A673 (cell line): ENCODE measurements around the gene RPL35A. TPM values are rescaled to one million over a fixed set of nuclear protein-coding genes. Genes with fewer than 3 reads are reported as not detected.
"Not testable (repeated sequence)": the region's sequence is repeated elsewhere in the genome, so short reads cannot be mapped to it uniquely, and the experiment has no call there.

Experiments used
- BruUV-seq: library from RNA; stranded (reverse); fragments of 400-500 nt; replicated peaks from 2 replicates; lab custom pipeline; 2021; lab: Mats Ljungman, UMichigan
- CTCF ChIA-PET: fragments of 300-600 bp; sonication (Branson Sonifier 250); formaldehyde crosslinking; loops from one replicate; lab custom pipeline; 2022; ENCODE audit warnings: antibody characterized with exemption; lab: Charles Lee
- POLR2A ChIA-PET: fragments of 300-600 bp; sonication (Branson Sonifier 250); formaldehyde crosslinking; loops from one replicate; lab custom pipeline; 2022; ENCODE audit warnings: antibody characterized with exemption; ENCODE audit not compliant: low non-redundant PET; lab: Charles Lee
- DNase-seq: peaks from one replicate; pipeline ENCODE4 v3.0.0-alpha.2; 2015; ENCODE audit warnings: low spot score
- H3K27ac ChIP-seq: fragments of 200-600 bp; sonication (generic); 2 replicates; pipeline ENCODE4 v1.5.1; 2016; ENCODE audit warnings: mixed run types, low read depth, mild to moderate bottlenecking, mixed read lengths, antibody characterized with exemption, low read length; ENCODE audit not compliant: poor library complexity, severe bottlenecking
- H3K27me3 ChIP-seq: fragments of 200-600 bp; sonication (generic); replicated peaks from 2 replicates; pipeline ENCODE4 v1.6.1; 2017; ENCODE audit warnings: mixed run types, low read depth, mild to moderate bottlenecking, mixed read lengths, antibody characterized with exemption, low read length; ENCODE audit not compliant: insufficient read depth, poor library complexity
- H3K36me3 ChIP-seq: fragments of 200-600 bp; sonication (generic); 2 replicates; pipeline ENCODE4 v1.6.1; 2016; ENCODE audit warnings: mixed run types, mild to moderate bottlenecking, mixed read lengths, antibody characterized with exemption, low read length; ENCODE audit not compliant: insufficient read depth, poor library complexity, severe bottlenecking
- H3K4me1 ChIP-seq: fragments of 200-600 bp; sonication (generic); 2 replicates; pipeline ENCODE4 v1.6.1; 2017; ENCODE audit warnings: mixed run types, mild to moderate bottlenecking, mixed read lengths, antibody characterized with exemption, low read length; ENCODE audit not compliant: insufficient read depth, poor library complexity, severe bottlenecking
- H3K4me3 ChIP-seq: fragments of 200-600 bp; sonication (generic); 2 replicates; pipeline ENCODE4 v1.5.1; 2016; ENCODE audit warnings: low read depth, mixed run types, mild to moderate bottlenecking, mixed read lengths, low read length; ENCODE audit not compliant: poor library complexity, severe bottlenecking
- H3K9me3 ChIP-seq: fragments of 200-600 bp; sonication (generic); 2 replicates; pipeline ENCODE4 v1.6.1; 2016; ENCODE audit warnings: mixed run types, low read depth, mild to moderate bottlenecking, mixed read lengths, antibody characterized with exemption, low read length; ENCODE audit not compliant: poor library complexity, severe bottlenecking
- CTCF ChIP-seq: fragments of 300-800, 200-600 bp; sonication (generic); conservative IDR thresholded peaks from 2 replicates; pipeline ENCODE4 v1.5.1; 2017; ENCODE audit warnings: low read depth, mild to moderate bottlenecking, antibody characterized with exemption, low read length, moderate library complexity, mixed read lengths
- EZH2 ChIP-seq: fragments of 200-600 bp; sonication (generic); IDR thresholded peaks from 2 replicates; pipeline ENCODE4 v1.6.1; 2017; ENCODE audit warnings: borderline replicate concordance, low read depth, mild to moderate bottlenecking, mixed read lengths, antibody characterized with exemption, low read length; ENCODE audit not compliant: poor library complexity, severe bottlenecking
- intact Hi-C: fragments of 100-400 bp; cut with micrococcal nuclease; formaldehyde crosslinking; loops from one replicate; pipeline ENCODE4 v1.10.0; 2022; ENCODE audit not compliant: unreplicated experiment
- total RNA-seq: library from RNA; stranded (reverse); gene quantifications from 2 replicates; pipeline ENCODE4 v1.2.3, GENCODE V29; 2021

RPL35A gene
- total RNA-seq, 1 experiment from 2014 or later: 1,102 TPM

GRCh38 chr3:197906023-197906849 lies 43.8 kb upstream of the RPL35A start:
- no peaks in the 10 kb centered on the region for H3K9me3 ChIP-seq
- peak; percentile 89 for DNase-seq
- no TSS peak for BruUV-seq
- intact Hi-C loops: loop anchor here (5.0 kb wide), 2 partner anchors 36 to 181 kb away; no protein-coding TSS in a partner anchor
- H3K4me3 ChIP-seq: no peak overlapping the region
- ChIA-PET POLR2A (interaction anchor here (0.5 kb wide), 1 partner anchor 53 kb away, joined by 4 read pairs; no protein-coding TSS in a partner anchor), CTCF (interaction anchor here (0.5 to 1.5 kb wide), 8 partner anchors 9 to 174 kb away, joined by 3 to 7 read pairs (median 4); no protein-coding TSS in a partner anchor)
- no peaks in the 10 kb centered on the region for H3K36me3 ChIP-seq
- H3K27me3 ChIP-seq: no peaks in the 10 kb centered on the region
- no peak overlapping the region for H3K27ac ChIP-seq
- H3K4me1 ChIP-seq: no peaks in the 10 kb centered on the region
- TF ChIP-seq CTCF: peak; percentile 94
- no peak for TF ChIP-seq EZH2

DNA sequence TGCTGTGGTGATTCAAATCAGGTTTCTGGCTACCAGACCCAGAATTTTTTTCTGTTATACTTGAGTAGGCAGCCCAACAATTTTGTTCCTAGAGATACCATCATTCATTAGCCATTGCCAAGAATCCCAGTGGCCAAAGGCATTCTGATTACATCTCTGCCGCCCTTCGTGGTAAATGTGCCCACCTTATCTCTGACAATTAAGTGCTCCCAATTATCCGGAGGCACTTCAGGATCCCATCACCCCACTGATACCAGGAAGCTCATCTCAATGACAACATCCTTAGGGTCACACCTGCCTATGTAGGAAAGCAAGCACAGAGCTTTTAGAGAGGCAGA lies 43.2 kb upstream of the RPL35A start:
- Histone ChIP-seq H3K9me3 (no peaks in the 10 kb centered on the region), H3K36me3 (no peaks in the 10 kb centered on the region), H3K4me3 (no peak overlapping the region), H3K27ac (no peak overlapping the region), H3K4me1 (no peaks in the 10 kb centered on the region), H3K27me3 (no peaks in the 10 kb centered on the region)
- no TSS peak for BruUV-seq
- no peak for DNase-seq
- ChIA-PET POLR2A (interaction anchor here (0.5 kb wide), 1 partner anchor 52 kb away, joined by 4 read pairs; no protein-coding TSS in a partner anchor), CTCF (interaction anchor here (0.6 to 0.9 kb wide), 2 partner anchors 36 to 58 kb away, joined by 3 to 4 read pairs; no protein-coding TSS in a partner anchor)
- TF ChIP-seq EZH2 (no peak), CTCF (no peak)
- intact Hi-C loops: loop anchor here (5.0 kb wide), 2 partner anchors 35 to 180 kb away; no protein-coding TSS in a partner anchor

DNA sequence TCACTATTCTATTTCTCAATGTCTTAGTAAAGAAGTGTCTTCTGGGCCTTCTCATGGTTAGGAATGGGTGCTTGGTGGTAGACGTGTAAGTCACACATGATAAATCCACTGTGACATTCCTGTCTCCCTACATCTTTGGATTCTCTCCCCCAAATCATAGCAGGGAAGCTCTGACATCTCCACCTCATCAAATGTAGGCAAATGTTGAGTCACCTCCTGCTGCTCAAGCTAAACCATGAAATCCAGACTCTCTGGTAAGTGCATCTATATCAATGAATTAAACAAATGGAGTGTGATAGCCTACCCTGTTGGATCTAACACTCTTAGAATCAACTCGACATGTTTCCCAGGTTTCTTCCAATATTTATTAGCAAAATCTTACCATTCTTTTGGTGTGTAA lies 42.8 kb upstream of the RPL35A start:
- Histone ChIP-seq H3K27ac (no peak overlapping the region), H3K27me3 (no peaks in the 10 kb centered on the region), H3K36me3 (no peaks in the 10 kb centered on the region), H3K4me3 (no peak overlapping the region), H3K9me3 (no peaks in the 10 kb centered on the region), H3K4me1 (no peaks in the 10 kb centered on the region)
- intact Hi-C loops: loop anchor here (5.0 kb wide), 2 partner anchors 35 to 180 kb away; no protein-coding TSS in a partner anchor
- DNase-seq: no peak
- no peak for TF ChIP-seq EZH2
- TF ChIP-seq CTCF: no peak
- POLR2A ChIA-PET: no interaction called here
- no TSS peak for BruUV-seq
- CTCF ChIA-PET: interaction anchor here (0.6 to 0.9 kb wide), 2 partner anchors 36 to 58 kb away, joined by 3 to 4 read pairs; no protein-coding TSS in a partner anchor

DNA sequence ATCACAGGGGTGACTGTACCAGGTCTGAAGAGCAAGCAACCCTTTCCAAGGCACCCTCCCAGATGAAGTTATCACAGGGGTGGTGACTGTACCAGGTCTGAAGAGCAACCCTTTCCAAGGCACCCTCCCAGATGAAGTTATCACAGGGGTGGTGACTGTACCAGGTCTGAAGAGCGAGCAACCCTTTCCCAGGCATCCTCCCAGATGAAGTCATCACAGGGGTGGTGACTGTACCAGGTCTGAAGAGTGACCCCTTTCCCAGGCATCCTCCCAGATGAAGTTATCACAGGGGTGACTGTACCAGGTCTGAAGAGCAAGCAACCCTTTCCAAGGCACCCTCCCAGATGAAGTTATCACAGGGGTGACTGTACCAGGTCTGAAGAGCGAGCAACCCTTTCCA lies 41.4 kb upstream of the RPL35A start:
- H3K36me3 ChIP-seq, H3K27ac ChIP-seq, DNase-seq, POLR2A ChIA-PET, H3K27me3 ChIP-seq, BruUV-seq, CTCF ChIA-PET, H3K4me3 ChIP-seq, H3K4me1 ChIP-seq, H3K9me3 ChIP-seq: not testable (repeated sequence)
- intact Hi-C loops: loop anchor here (5.0 kb wide), 2 partner anchors 34 to 179 kb away; no protein-coding TSS in a partner anchor
